ENCODE measurements around the gene TDRKH. TPM values are rescaled to one million over a fixed set of nuclear protein-coding genes. Genes with fewer than 3 reads are reported as not detected.

TDRKH gene
- total RNA-seq, 1 experiment from 2014 or later, result 5.6 TPM

DNA sequence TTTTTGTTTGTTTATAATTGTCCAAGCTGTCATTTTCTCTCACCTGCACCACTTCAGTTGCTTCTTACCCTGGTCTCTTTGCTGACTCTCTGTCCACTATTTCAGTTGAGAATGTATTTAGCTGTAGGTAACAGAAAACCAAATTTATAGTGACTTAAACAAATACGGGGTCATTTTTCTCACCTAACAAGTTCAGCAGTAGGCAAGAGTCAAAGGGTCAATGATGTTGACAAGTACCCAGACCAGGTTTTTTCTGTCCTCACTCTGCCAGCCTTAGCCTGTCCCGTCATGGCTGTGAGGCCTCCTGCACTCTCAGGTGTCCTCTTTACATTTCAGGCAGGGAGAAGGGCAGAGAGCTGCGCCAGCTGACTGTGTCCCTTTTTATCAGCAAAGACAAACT is 57.2 kb downstream of the TDRKH start:
- no peak for DNase-seq (ENCODE audit: low read depth)
- in situ Hi-C loops (cut with HindIII; ENCODE audit: low pct_unique_long_range_greater_than_20kb, low sequenced_read_pairs), result no loop called here

DNA sequence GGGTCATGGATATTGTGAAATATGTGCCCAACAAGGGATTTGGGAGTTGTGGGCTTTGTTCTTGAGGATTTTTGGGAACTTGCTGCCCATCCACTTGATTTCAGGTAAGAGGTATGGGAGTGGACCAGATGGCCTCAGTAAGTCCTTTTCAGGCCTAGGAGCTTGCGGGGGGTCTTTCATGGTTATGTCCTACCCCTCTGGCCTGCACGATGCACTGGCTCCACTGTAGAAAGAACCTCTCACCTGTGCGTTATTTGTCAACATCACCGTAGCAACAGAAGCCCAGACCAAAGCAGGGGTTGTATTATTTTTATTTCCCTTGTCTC is 60.4 kb downstream of the TDRKH start:
- in situ Hi-C loops (cut with HindIII; ENCODE audit: low pct_unique_long_range_greater_than_20kb, low sequenced_read_pairs), result no loop called here
- no peak for DNase-seq (ENCODE audit: low read depth)

DNA sequence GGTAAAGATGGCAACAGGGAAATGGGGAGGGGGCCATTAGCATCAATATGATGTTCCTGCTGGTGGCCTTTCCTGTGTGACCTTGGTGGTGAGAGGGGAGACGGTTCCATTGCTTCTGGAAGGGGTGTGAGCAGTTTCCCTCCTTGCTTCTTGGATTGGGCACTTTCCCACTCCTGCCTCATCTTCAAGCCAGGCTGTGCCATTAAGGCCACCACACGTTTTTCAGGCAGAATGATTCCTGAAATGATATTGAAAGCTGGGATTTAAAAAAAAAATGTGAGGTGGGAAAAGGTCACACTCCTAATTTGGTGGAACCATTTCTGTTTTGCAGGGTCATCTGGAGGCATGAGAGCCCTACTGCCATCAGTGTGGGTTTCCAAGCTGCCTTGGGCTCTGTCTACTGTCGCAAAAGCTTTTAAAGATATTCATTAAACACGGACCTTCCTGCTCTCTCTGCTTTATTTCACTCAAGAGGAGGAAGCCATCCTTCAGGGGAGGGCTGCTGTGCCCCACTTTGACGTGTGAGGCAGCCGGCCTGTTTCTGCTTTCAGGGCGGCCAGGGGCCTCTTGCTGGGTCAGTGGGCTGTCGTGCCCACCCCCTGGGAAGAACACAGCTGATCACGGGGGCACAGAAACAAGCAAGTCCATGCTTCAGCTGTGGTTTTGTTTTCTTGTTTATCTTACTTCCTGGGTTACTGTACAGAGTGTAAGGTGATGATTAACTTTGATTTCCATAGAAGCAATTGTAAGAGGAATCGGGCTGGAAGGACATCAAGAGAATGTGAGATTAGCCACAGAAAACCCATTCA is 60.9 kb downstream of the TDRKH start:
- DNase-seq (ENCODE audit: low read depth), result no peak
- in situ Hi-C loops (cut with HindIII; ENCODE audit: low pct_unique_long_range_greater_than_20kb, low sequenced_read_pairs), result no loop called here

DNA sequence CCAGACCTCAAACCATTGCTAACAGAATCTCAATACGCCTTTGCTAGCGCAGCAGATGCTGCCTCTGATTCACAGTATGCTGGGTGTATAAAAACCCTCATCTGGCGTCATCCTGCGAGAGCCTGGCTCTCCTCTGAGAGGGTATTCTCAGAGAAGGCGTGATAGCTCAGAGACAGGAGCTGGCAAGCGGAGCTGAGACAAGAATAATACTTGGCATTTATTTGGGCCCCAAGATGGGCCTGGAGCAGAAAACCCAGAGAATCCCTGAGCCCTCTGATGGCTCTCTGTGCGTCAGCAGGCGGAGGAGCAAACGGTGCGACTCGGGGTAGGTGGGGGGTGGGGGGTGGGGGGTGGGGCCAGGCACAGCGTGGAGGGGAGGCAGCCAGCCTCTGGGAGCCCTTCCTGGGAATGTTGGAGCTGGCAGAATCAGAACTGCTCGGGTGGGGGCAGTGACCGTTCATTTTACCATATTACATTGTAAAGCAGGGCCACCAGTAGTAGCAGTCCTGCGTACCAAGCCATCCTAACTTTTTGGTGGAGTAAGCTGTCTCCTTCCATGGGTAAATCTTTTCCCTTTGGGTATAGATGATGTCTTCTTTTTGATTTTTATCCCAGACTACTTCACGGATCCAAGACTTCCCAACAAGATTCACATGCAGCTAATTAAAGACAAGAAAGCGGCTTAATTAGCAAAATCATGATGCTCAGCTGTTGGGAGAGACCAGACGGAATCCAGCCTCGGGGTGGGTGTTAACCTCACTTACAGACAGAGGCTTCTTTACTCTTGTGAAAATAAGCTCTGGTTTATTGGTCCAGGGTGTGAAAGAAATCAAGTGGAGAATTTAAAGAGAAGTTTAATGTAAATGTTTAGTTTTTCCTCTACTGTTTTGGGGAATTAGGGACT is 61.9 kb downstream of the TDRKH start:
- in situ Hi-C loops (cut with HindIII; ENCODE audit: low pct_unique_long_range_greater_than_20kb, low sequenced_read_pairs), result no loop called here
- DNase-seq (ENCODE audit: low read depth), result no peak

DNA sequence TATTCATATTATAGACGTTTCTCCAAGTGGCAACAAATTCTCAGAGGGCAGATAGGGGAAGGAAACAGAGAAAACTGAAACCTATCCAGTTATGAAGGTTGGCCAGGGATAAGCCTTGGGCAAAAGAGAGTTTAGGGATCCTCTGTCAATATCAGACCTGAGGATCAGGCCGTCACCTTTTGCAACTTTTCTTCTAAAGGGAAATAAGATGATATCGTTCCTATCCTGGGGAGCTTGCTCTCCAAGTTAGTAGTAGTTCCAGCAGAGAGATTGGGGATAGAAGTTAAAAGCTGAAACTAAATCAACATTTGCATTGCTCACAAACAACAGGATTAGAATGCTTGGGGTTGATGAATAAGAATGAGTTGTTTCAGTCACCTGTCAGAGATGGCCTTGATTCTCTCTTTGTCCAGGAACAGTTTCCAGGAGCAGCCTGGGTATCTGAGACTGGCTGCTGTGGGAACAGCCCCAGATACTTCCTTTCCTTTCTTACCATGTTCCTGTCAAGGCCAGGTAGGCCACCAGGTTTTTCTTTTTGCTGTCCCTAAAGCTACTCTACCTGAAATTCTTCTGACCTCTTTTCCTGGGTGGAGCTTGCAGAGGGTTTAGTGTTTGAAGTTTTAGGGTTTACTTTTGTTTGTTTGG is 66.5 kb downstream of the TDRKH start:
- no peak for DNase-seq (ENCODE audit: low read depth)
- in situ Hi-C loops (cut with HindIII; ENCODE audit: low pct_unique_long_range_greater_than_20kb, low sequenced_read_pairs), result no loop called here

Other genes starting within 250 kb of the TDRKH start
- 8.7 and 32.6 TPM in 2 replicates for gene SNX27, start 178.4 kb downstream of the TDRKH start, total RNA-seq (2014; rRNA removed; shearing (Covaris generic); ENCODE audit: low replicate concordance)
- gene CELF3, start 73.7 kb downstream of the TDRKH start, total RNA-seq (2014; rRNA removed; shearing (Covaris generic); ENCODE audit: low replicate concordance), result not detected in 2 replicates
- not detected in 2 replicates for gene RIIAD1, start 69.0 kb downstream of the TDRKH start, total RNA-seq (2014; rRNA removed; shearing (Covaris generic); ENCODE audit: low replicate concordance)
- gene MRPL9, start 27.0 kb downstream of the TDRKH start, total RNA-seq (2014; rRNA removed; shearing (Covaris generic); ENCODE audit: low replicate concordance), result 145 and 162 TPM in 2 replicates
- not detected in 2 replicates for gene LINGO4, start 14.9 kb upstream of the TDRKH start, total RNA-seq (2014; rRNA removed; shearing (Covaris generic); ENCODE audit: low replicate concordance)
- 0.24 and 3.3 TPM in 2 replicates for gene RORC, start 41.3 kb upstream of the TDRKH start, total RNA-seq (2014; rRNA removed; shearing (Covaris generic); ENCODE audit: low replicate concordance)
- not detected in 2 replicates for gene C2CD4D, start 49.3 kb upstream of the TDRKH start, total RNA-seq (2014; rRNA removed; shearing (Covaris generic); ENCODE audit: low replicate concordance)
- not detected in 2 replicates for gene THEM5, start 63.2 kb upstream of the TDRKH start, total RNA-seq (2014; rRNA removed; shearing (Covaris generic); ENCODE audit: low replicate concordance)
- gene THEM4, start 119.0 kb upstream of the TDRKH start, total RNA-seq (2014; rRNA removed; shearing (Covaris generic); ENCODE audit: low replicate concordance), result 17.8 and 18.4 TPM in 2 replicates
- 456 and 483 TPM in 2 replicates for gene S100A10, start 203.4 kb upstream of the TDRKH start, total RNA-seq (2014; rRNA removed; shearing (Covaris generic); ENCODE audit: low replicate concordance)
- 309 and 455 TPM in 2 replicates for gene S100A11, start 246.5 kb upstream of the TDRKH start, total RNA-seq (2014; rRNA removed; shearing (Covaris generic); ENCODE audit: low replicate concordance)

Measured in Caki2 (cell line).